ENCODE results near the gene FAM222B. TPM values are rescaled to one million over a fixed set of nuclear protein-coding genes. Genes with fewer than 3 reads are reported as not detected.
"Not testable (repeated sequence)": the region's sequence is repeated elsewhere in the genome, so short reads cannot be mapped to it uniquely, and the experiment has no call there.

FAM222B gene
- total and polyA plus RNA-seq, 2 donors (not counting 1 experiment from before 2014, with no cell fraction given) = 10.8 to 23.1 TPM

GRCh38 chr17:28796062-28796461 lies 46.5 kb downstream of the FAM222B start:
- ChIA-PET CTCF (no interaction called here), POLR2A (no interaction called here)
- no peaks in the 10 kb centered on the region for H3K27me3 ChIP-seq (replicated peaks in 1 of 4; ENCODE audit: control extremely low read depth in 1 of 4, control insufficient read depth in 3 of 4, insufficient read depth in 4 of 4, low read length in 3 of 4)
- H3K27me3 Mint-ChIP-seq = no peaks in the 10 kb centered on the region
- intact Hi-C loops (cut with micrococcal nuclease) = no loop called here
- WGBS (ENCODE audit: insufficient coverage) = no CpG with 5 or more reads among the region's 2 CpGs
- no peaks in the 10 kb centered on the region for H3K9me3 Mint-ChIP-seq (ENCODE audit: insufficient read depth)
- H3K4me3 ChIP-seq (ENCODE audit: control extremely low read depth in 1 of 5, extremely low read depth in 1 of 5, insufficient read depth in 1 of 5, low read depth in 2 of 5, low read length in 4 of 5) = no peak overlapping the region
- no peak overlapping the region for H3K4me2 ChIP-seq (replicated peaks; ENCODE audit: low read depth, low read length, poor library complexity, severe bottlenecking)
- TF ChIP-seq CTCF (IDR thresholded peaks at IDR 0.05) = no peak
- TF ChIP-seq EZH2 (IDR thresholded peaks at IDR 0.05; ENCODE audit: borderline replicate concordance, insufficient read depth, low read depth, low read length, poor library complexity, severe bottlenecking) = no peak
- peaks cover 68% of the 10 kb centered on the region for H3K79me2 ChIP-seq (ENCODE audit: control insufficient read depth, insufficient read depth, low read length)
- no peak overlapping the region for H2AFZ ChIP-seq (ENCODE audit: insufficient read depth, low read depth, low read length, poor library complexity, severe bottlenecking)
- H3K27ac ChIP-seq (ENCODE audit: low read length in 2 of 2) = no peak overlapping the region
- H3K36me3 ChIP-seq (replicated peaks in 1 of 2; ENCODE audit: control extremely low read depth in 1 of 2, control insufficient read depth in 1 of 2, extremely low read depth in 1 of 2, insufficient read depth in 2 of 2, low read length in 1 of 2) = peaks cover 0 to 2% of the 10 kb centered on the region in 2 experiments
- no peaks in the 10 kb centered on the region for H3K9me3 ChIP-seq (ENCODE audit: control extremely low read depth in 1 of 3, control insufficient read depth in 2 of 3, insufficient read depth in 1 of 3, low read length in 2 of 3)
- H4K20me1 ChIP-seq (ENCODE audit: control insufficient read depth, insufficient read depth, low read length, poor library complexity, severe bottlenecking) = peaks cover 32% of the 10 kb centered on the region
- H3K27ac Mint-ChIP-seq = no peak overlapping the region
- H3K4me3 Mint-ChIP-seq = no peak overlapping the region
- H3K4me1 ChIP-seq (ENCODE audit: control insufficient read depth in 2 of 2, insufficient read depth in 2 of 2, low read length in 2 of 2) = no peaks in the 10 kb centered on the region
- H3K4me1 Mint-ChIP-seq = peaks cover 3% of the 10 kb centered on the region
- DNase-seq = no peak
- H3K9ac ChIP-seq (ENCODE audit: low read length) = no peak overlapping the region
- ATAC-seq (ENCODE audit: low read depth) = no peak

- H3K9ac ChIP-seq (ENCODE audit: low read length); H3K27me3 Mint-ChIP-seq; intact Hi-C loops (cut with micrococcal nuclease); CTCF ChIA-PET; H3K4me2 ChIP-seq (replicated peaks; ENCODE audit: low read depth, low read length, poor library complexity, severe bottlenecking); H3K4me3 Mint-ChIP-seq; DNase-seq; H3K9me3 ChIP-seq (ENCODE audit: control extremely low read depth in 1 of 3, control insufficient read depth in 2 of 3, insufficient read depth in 1 of 3, low read length in 2 of 3); H3K27ac ChIP-seq (ENCODE audit: low read length in 2 of 2); H3K36me3 ChIP-seq (replicated peaks in 1 of 2; ENCODE audit: control extremely low read depth in 1 of 2, control insufficient read depth in 1 of 2, extremely low read depth in 1 of 2, insufficient read depth in 2 of 2, low read length in 1 of 2); H3K27me3 ChIP-seq (replicated peaks in 1 of 4; ENCODE audit: control extremely low read depth in 1 of 4, control insufficient read depth in 3 of 4, insufficient read depth in 4 of 4, low read length in 3 of 4); POLR2A ChIA-PET; H3K4me1 ChIP-seq (ENCODE audit: control insufficient read depth in 2 of 2, insufficient read depth in 2 of 2, low read length in 2 of 2); H3K9me3 Mint-ChIP-seq (ENCODE audit: insufficient read depth); ATAC-seq (ENCODE audit: low read depth); H3K27ac Mint-ChIP-seq; H3K4me3 ChIP-seq (ENCODE audit: control extremely low read depth in 1 of 5, extremely low read depth in 1 of 5, insufficient read depth in 1 of 5, low read depth in 2 of 5, low read length in 4 of 5); H2AFZ ChIP-seq (ENCODE audit: insufficient read depth, low read depth, low read length, poor library complexity, severe bottlenecking); H3K4me1 Mint-ChIP-seq: not testable (repeated sequence)
- H4K20me1 ChIP-seq (ENCODE audit: control insufficient read depth, insufficient read depth, low read length, poor library complexity, severe bottlenecking) = peaks cover 26% of the 10 kb centered on the region
- 100% methylated on average over 8 of the region's 14 CpGs for WGBS (ENCODE audit: insufficient coverage)
- peaks cover 65% of the 10 kb centered on the region for H3K79me2 ChIP-seq (ENCODE audit: control insufficient read depth, insufficient read depth, low read length)
Observed at GRCh38 chr17:28794846-28795441, 47.6 kb downstream of the FAM222B start.
